Vagina (tissue), 2 donors: ENCODE measurements around the gene NTRK3.

ENCODE experiments used
- POLR2A ChIP-seq, 2 donors: fragments of 450-650 bp; IDR thresholded peaks; one replicate each; pipeline ENCODE4 v1.6.1; 2017; ENCODE audit warnings: antibody characterized with exemption in 2 of 2, mild to moderate bottlenecking in 2 of 2, moderate library complexity in 2 of 2
- TF ChIP-seq, protein P1 (sequence below), 3 experiments: fragments of 450-650 bp in 2 of 3; fragments of 200-600 bp in 1 of 3; sonication (generic) in 1 of 3; IDR thresholded peaks; one replicate each; pipeline ENCODE4 v1.5.1; 2017 to 2019; ENCODE audit warnings: antibody characterized with exemption in 3 of 3, mild to moderate bottlenecking in 2 of 3, moderate library complexity in 2 of 3

GRCh38 chr15:87941606-87942005, 314.9 kb downstream of the NTRK3 start:
- TF ChIP-seq, protein P1, sequence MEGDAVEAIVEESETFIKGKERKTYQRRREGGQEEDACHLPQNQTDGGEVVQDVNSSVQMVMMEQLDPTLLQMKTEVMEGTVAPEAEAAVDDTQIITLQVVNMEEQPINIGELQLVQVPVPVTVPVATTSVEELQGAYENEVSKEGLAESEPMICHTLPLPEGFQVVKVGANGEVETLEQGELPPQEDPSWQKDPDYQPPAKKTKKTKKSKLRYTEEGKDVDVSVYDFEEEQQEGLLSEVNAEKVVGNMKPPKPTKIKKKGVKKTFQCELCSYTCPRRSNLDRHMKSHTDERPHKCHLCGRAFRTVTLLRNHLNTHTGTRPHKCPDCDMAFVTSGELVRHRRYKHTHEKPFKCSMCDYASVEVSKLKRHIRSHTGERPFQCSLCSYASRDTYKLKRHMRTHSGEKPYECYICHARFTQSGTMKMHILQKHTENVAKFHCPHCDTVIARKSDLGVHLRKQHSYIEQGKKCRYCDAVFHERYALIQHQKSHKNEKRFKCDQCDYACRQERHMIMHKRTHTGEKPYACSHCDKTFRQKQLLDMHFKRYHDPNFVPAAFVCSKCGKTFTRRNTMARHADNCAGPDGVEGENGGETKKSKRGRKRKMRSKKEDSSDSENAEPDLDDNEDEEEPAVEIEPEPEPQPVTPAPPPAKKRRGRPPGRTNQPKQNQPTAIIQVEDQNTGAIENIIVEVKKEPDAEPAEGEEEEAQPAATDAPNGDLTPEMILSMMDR (IDR thresholded peaks at IDR 0.05), result no peak
- TF ChIP-seq POLR2A (IDR thresholded peaks at IDR 0.05), result no peak
